ENCODE results near the gene SLC2A1. TPM values are rescaled to one million over a fixed set of nuclear protein-coding genes. Genes with fewer than 3 reads are reported as not detected.
A peak's percentile ranks its signal among the peaks of the same experiment; 100 is the strongest.

Gene SLC2A1
- 100 to 1,000 TPM in 1 of 2 donors, 10 to 100 TPM in 1; 71.6 to 150 TPM for total RNA-seq

- Histone ChIP-seq H3K4me3 (peak within 1 kb of the TSS; percentile 92), H3K9me3 (no peaks in the 10 kb centered on the region)
- intact Hi-C loops (cut with DNase I) = no loop called here
These were observed at the start of gene SLC2A1 for GRCh38 chr1:42958488-42959319. Gene SLC2A1, minus strand, starts transcription at chr1:42958868. Its CDS starts 217 bp downstream, at chr1:42958651.

DNA sequence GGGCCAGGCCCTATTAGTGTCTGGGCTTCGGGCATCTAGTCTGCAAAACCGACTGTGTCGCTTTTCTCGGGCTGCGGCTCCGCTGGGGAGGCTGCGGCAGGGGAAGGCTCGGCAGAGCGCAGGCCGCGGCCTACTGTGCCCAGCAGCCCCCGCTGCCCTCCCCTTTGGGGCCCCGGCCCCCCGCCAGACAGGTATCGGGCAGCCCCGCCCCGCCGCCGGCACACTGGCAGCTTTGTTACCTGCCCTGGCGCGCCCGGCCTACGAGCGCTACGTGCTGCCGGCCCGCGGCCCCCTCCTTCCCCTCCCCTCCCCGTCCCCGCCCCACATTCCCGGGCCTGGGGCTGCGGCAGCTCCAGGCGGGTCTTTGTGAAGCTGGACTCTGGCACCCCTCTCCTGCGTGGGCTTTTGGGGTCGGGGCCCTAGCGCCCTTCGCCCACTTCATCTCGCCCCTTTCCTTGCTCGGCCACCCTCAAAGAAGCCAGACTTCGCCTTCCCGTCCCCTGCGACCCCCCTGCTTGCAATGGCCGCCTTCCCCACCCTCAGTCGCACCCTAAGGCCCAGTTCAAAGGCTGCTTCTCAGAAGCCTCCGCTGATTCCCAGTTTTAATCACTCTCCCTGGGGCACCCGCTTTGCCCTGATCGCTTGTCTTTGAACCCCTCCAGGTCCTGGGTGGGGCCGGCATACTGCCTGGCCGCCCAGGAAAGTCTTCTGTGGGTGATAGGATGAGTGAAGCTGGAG lies 48.9 kb upstream of the SLC2A1 start:
- Histone ChIP-seq H3K9ac (ENCODE audit: low read depth in 2 of 2, low read length in 2 of 2) (no peak overlapping the region), H3K36me3 (no peaks in the 10 kb centered on the region), H3K4me3 (no peak overlapping the region), H3K9me3 (no peaks in the 10 kb centered on the region), H3K27ac (no peak overlapping the region), H3K4me1 (no peaks in the 10 kb centered on the region), H3K27me3 (peaks cover 7% of the 10 kb centered on the region)
- TF ChIP-seq, protein P1, sequence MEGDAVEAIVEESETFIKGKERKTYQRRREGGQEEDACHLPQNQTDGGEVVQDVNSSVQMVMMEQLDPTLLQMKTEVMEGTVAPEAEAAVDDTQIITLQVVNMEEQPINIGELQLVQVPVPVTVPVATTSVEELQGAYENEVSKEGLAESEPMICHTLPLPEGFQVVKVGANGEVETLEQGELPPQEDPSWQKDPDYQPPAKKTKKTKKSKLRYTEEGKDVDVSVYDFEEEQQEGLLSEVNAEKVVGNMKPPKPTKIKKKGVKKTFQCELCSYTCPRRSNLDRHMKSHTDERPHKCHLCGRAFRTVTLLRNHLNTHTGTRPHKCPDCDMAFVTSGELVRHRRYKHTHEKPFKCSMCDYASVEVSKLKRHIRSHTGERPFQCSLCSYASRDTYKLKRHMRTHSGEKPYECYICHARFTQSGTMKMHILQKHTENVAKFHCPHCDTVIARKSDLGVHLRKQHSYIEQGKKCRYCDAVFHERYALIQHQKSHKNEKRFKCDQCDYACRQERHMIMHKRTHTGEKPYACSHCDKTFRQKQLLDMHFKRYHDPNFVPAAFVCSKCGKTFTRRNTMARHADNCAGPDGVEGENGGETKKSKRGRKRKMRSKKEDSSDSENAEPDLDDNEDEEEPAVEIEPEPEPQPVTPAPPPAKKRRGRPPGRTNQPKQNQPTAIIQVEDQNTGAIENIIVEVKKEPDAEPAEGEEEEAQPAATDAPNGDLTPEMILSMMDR (IDR thresholded peaks at IDR 0.05) = no peak
- DNase-seq = no peak
- intact Hi-C loops (cut with DNase I) = no loop called here

More at GRCh38 chr1:42958488-42959319, at the start of gene SLC2A1:
- Histone ChIP-seq H3K27me3 (no peaks in the 10 kb centered on the region), H3K4me1 (no peaks in the 10 kb centered on the region), H3K36me3 (no peaks in the 10 kb centered on the region), H3K9ac (ENCODE audit: low read depth in 2 of 2, low read length in 2 of 2) (peak within 1 kb of the TSS; percentile 92), H3K27ac (peak within 1 kb of the TSS; percentile 90)
- peak; percentile 96 for DNase-seq
- TF ChIP-seq, protein P1 (IDR thresholded peaks at IDR 0.05) = no peak

- H3K27ac ChIP-seq = no peak overlapping the region
- no peak overlapping the region for H3K9ac ChIP-seq (ENCODE audit: low read depth in 2 of 2, low read length in 2 of 2)
- peaks cover 7% of the 10 kb centered on the region for H3K27me3 ChIP-seq
- TF ChIP-seq, protein P1 (IDR thresholded peaks at IDR 0.05) = no peak
- H3K4me3 ChIP-seq = no peak overlapping the region
- intact Hi-C loops (cut with DNase I) = no loop called here
- no peaks in the 10 kb centered on the region for H3K36me3 ChIP-seq
- no peaks in the 10 kb centered on the region for H3K4me1 ChIP-seq
- H3K9me3 ChIP-seq = no peaks in the 10 kb centered on the region
- no peak for DNase-seq
These were observed 47.0 kb upstream of the SLC2A1 start for GRCh38 chr1:43005460-43006361.

- no peaks in the 10 kb centered on the region for H3K9me3 ChIP-seq
- H3K4me1 ChIP-seq = no peaks in the 10 kb centered on the region
- no peak overlapping the region for H3K27ac ChIP-seq
- no peak for DNase-seq
- TF ChIP-seq, protein P1 (IDR thresholded peaks at IDR 0.05) = no peak
- peaks cover 7% of the 10 kb centered on the region for H3K27me3 ChIP-seq
- intact Hi-C loops (cut with DNase I) = no loop called here
- no peak overlapping the region for H3K4me3 ChIP-seq
- no peak overlapping the region for H3K9ac ChIP-seq (ENCODE audit: low read depth in 2 of 2, low read length in 2 of 2)
- H3K36me3 ChIP-seq = no peaks in the 10 kb centered on the region
These were observed 46.2 kb upstream of the SLC2A1 start for GRCh38 chr1:43004587-43005459.

All from colonic mucosa (tissue), 4 donors.